HepG2 (cell line): ENCODE results near the gene ITGB7. TPM values are rescaled to one million over a fixed set of nuclear protein-coding genes. Genes with fewer than 3 reads are reported as not detected.

Experiments used
- ARHGAP35 ChIP-seq: sonication (generic); formaldehyde crosslinking; IDR thresholded peaks from 2 replicates; pipeline ENCODE4 v1.9.0; 2022; ENCODE audit warnings: mild to moderate bottlenecking, inconsistent platforms, moderate library complexity, missing genetic modification reagents, borderline replicate concordance
- BHLHE40 ChIP-seq: IDR thresholded peaks from 2 replicates; pipeline ENCODE4 v1.6.1; 2011; ENCODE audit warnings: low read length, improper control_type of control experiment
- MAX ChIP-seq: IDR thresholded peaks from 2 replicates; pipeline ENCODE4 v1.6.1; 2012; ENCODE audit warnings: inconsistent platforms
- MTF2 ChIP-seq: sonication (generic); formaldehyde crosslinking; IDR thresholded peaks from 2 replicates; pipeline ENCODE4 v1.5.0; 2020; ENCODE audit warnings: missing genetic modification reagents, borderline replicate concordance
- NCOA5 ChIP-seq: sonication (generic); formaldehyde crosslinking; IDR thresholded peaks from 2 replicates; pipeline ENCODE4 v1.4.0; 2020; ENCODE audit warnings: missing genetic modification reagents
- NFKB2 ChIP-seq: sonication (generic); formaldehyde crosslinking; IDR thresholded peaks from 2 replicates; pipeline ENCODE4 v1.4.0; 2020; ENCODE audit warnings: missing genetic modification reagents, borderline replicate concordance
- NRL ChIP-seq: sonication (generic); formaldehyde crosslinking; IDR thresholded peaks from 2 replicates; pipeline ENCODE4 v1.5.0; 2020; ENCODE audit warnings: missing genetic modification reagents, mild to moderate bottlenecking, moderate library complexity, borderline replicate concordance
- PAXIP1 ChIP-seq: sonication (generic); formaldehyde crosslinking; conservative IDR thresholded peaks from 2 replicates; pipeline ENCODE4 v1.4.0; 2020; ENCODE audit warnings: mild to moderate bottlenecking, missing genetic modification reagents, moderate library complexity
- PHF20 ChIP-seq: sonication (generic); formaldehyde crosslinking; IDR thresholded peaks from 2 replicates; pipeline ENCODE4 v1.5.0; 2020; ENCODE audit warnings: mild to moderate bottlenecking, missing genetic modification reagents
- POGZ ChIP-seq: sonication (generic); formaldehyde crosslinking; IDR thresholded peaks from 2 replicates; pipeline ENCODE4 v1.4.0; 2020; ENCODE audit warnings: mild to moderate bottlenecking, missing genetic modification reagents
- SALL1 ChIP-seq: sonication (generic); formaldehyde crosslinking; IDR thresholded peaks from 2 replicates; pipeline ENCODE4 v1.8.0; 2022; ENCODE audit warnings: mild to moderate bottlenecking, missing genetic modification reagents
- ZBTB26 ChIP-seq: IDR thresholded peaks from 2 replicates; pipeline ENCODE4 v1.6.1; 2016; ENCODE audit warnings: missing compliant biosample characterization, missing genetic modification reagents, borderline replicate concordance
- ZFP41 ChIP-seq: sonication (generic); formaldehyde crosslinking; IDR thresholded peaks from 2 replicates; pipeline ENCODE4 v1.4.0; 2020; ENCODE audit warnings: mild to moderate bottlenecking, missing genetic modification reagents, borderline replicate concordance
- ZMAT3 ChIP-seq: sonication (generic); formaldehyde crosslinking; conservative IDR thresholded peaks from 2 replicates; pipeline ENCODE4 v1.7.0; 2021; ENCODE audit warnings: missing genetic modification reagents
- ZNF501 ChIP-seq: sonication (generic); formaldehyde crosslinking; IDR thresholded peaks from 2 replicates; pipeline ENCODE4 v1.5.1; 2020; ENCODE audit warnings: mild to moderate bottlenecking, moderate library complexity, missing genetic modification reagents
- ZNF609 ChIP-seq: sonication (generic); formaldehyde crosslinking; IDR thresholded peaks from 2 replicates; pipeline ENCODE4 v1.4.0; 2020; ENCODE audit warnings: mild to moderate bottlenecking, missing genetic modification reagents, borderline replicate concordance
- ZNF703 ChIP-seq: sonication (generic); formaldehyde crosslinking; IDR thresholded peaks from 2 replicates; pipeline ENCODE4 v1.5.1; 2020; ENCODE audit warnings: missing genetic modification reagents, mild to moderate bottlenecking, moderate library complexity, borderline replicate concordance
- ZNF724P ChIP-seq: sonication (generic); formaldehyde crosslinking; IDR thresholded peaks from 2 replicates; pipeline ENCODE4 v1.8.0; 2022; ENCODE audit warnings: missing genetic modification reagents, borderline replicate concordance
- ZNF737 ChIP-seq: sonication (generic); formaldehyde crosslinking; IDR thresholded peaks from 2 replicates; pipeline ENCODE4 v1.5.0; 2020; ENCODE audit warnings: missing genetic modification reagents, mild to moderate bottlenecking, borderline replicate concordance
- polyA plus RNA-seq, 8 experiments: library from polyadenylated mRNA; depleted of rRNA in 3 of 8; stranded (reverse) in 7 of 8; unstranded in 1 of 8; fragments of >200 nt; fragmentation: Illumina TruSeq in 4 of 8; extraction: Trizol in 4 of 8; gene quantifications; 2 replicates each; pipeline versions ENCODE4 v1.2.1 to v1.2.3, GENCODE V29; 2011 to 2016; ENCODE audit warnings: low read depth in 4 of 8, missing spikeins in 1 of 8, mixed read lengths in 1 of 8; ENCODE audit not compliant: insufficient read depth in 1 of 8
- total RNA-seq, 5 experiments: library from RNA; depleted of rRNA; stranded (reverse); fragments of >200 nt; fragmentation: Illumina TruSeq; extraction: Trizol; gene quantifications; 2 replicates each; pipeline ENCODE4 v1.2.3, GENCODE V29; 2016; ENCODE audit warnings: low read depth in 1 of 5

Gene ITGB7
- total and polyA plus RNA-seq, 2 of the 13 experiments (the other 11 are each of a cell fraction or from before 2014, with no cell fraction given) = 0.16 to 0.18 TPM

- TF ChIP-seq PAXIP1 (CRISPR knock-in tag) (peak; percentile 32; the same call in 1 of the 2 replicates), NFKB2 (no peak), ARHGAP35 (CRISPR knock-in tag) (no peak), ZNF703 (no peak), ZNF724P (CRISPR knock-in tag) (no peak), BHLHE40 (peak; percentile 84), ZFP41 (CRISPR knock-in tag) (no peak), NCOA5 (CRISPR knock-in tag) (no peak), POGZ (peak; percentile 49; the same call in 1 of the 2 replicates), ZMAT3 (0 out of 2 replicates have a peak, but pooled peaks have one; percentile 16), ZNF737 (CRISPR knock-in tag) (no peak), MAX (peak; percentile 54), ZNF501 (CRISPR knock-in tag) (no peak; the same call in 1 of the 2 replicates), PHF20 (peak; percentile 97), ZBTB26 (CRISPR knock-in tag) (no peak), MTF2 (CRISPR knock-in tag) (peak; percentile 48; the same call in 1 of the 2 replicates), ZNF609 (CRISPR knock-in tag) (no peak), NRL (CRISPR knock-in tag) (no peak; the same call in 1 of the 2 replicates), SALL1 (peak; percentile 52)
Measured at GRCh38 chr12:53251477-53252348, 44.7 kb upstream of the ITGB7 start (continued).
